H9 (cell line): ENCODE measurements around the gene TEX52. TPM values are rescaled to one million over a fixed set of nuclear protein-coding genes. Genes with fewer than 3 reads are reported as not detected.

ENCODE experiments used
- DNase-seq: peaks from one replicate; pipeline ENCODE4 v3.0.0-alpha.2; 2017
- H2AFZ ChIP-seq: one replicate; pipeline ENCODE4 v1.6.1; 2013; ENCODE audit warnings: mild to moderate bottlenecking, low read length, control low read depth, moderate library complexity
- H2AK5ac ChIP-seq: 2 replicates; pipeline ENCODE4 v1.6.1; 2013; ENCODE audit warnings: low read length, control low read depth, mixed read lengths; ENCODE audit not compliant: insufficient read length
- H2BK120ac ChIP-seq: one replicate; pipeline ENCODE4 v1.6.1; 2013; ENCODE audit warnings: low read depth, mild to moderate bottlenecking, low read length, control low read depth, inconsistent platforms; ENCODE audit not compliant: poor library complexity, severe bottlenecking
- H2BK12ac ChIP-seq: 2 replicates; pipeline ENCODE4 v1.6.1; 2013; ENCODE audit warnings: low read length, control low read depth, mixed read lengths, low read depth; ENCODE audit not compliant: insufficient read length
- H2BK15ac ChIP-seq: 2 replicates; pipeline ENCODE4 v1.6.1; 2013; ENCODE audit warnings: low read depth, low read length, control low read depth
- H2BK20ac ChIP-seq: one replicate; pipeline ENCODE4 v1.6.1; 2013; ENCODE audit warnings: low read depth, mild to moderate bottlenecking, low read length, control low read depth, inconsistent platforms; ENCODE audit not compliant: poor library complexity, severe bottlenecking
- H2BK5ac ChIP-seq: 2 replicates; pipeline ENCODE4 v1.6.1; 2013; ENCODE audit warnings: low read length, control low read depth, mixed read lengths; ENCODE audit not compliant: insufficient read length
- H3K14ac ChIP-seq: 2 replicates; pipeline ENCODE4 v1.6.1; 2013; ENCODE audit warnings: low read length, control low read depth; ENCODE audit not compliant: insufficient read depth
- H3K18ac ChIP-seq: 2 replicates; pipeline ENCODE4 v1.6.1; 2013; ENCODE audit warnings: low read depth, mild to moderate bottlenecking, mixed read lengths, low read length, control low read depth; ENCODE audit not compliant: insufficient read length
- H3K23ac ChIP-seq: 2 replicates; pipeline ENCODE4 v1.6.1; 2013; ENCODE audit warnings: low read length, control low read depth, mixed read lengths, low read depth; ENCODE audit not compliant: insufficient read length
- H3K23me2 ChIP-seq: 2 replicates; pipeline ENCODE4 v1.6.1; 2013; ENCODE audit warnings: low read depth, mild to moderate bottlenecking, mixed read lengths, low read length, control low read depth; ENCODE audit not compliant: insufficient read length, poor library complexity, severe bottlenecking
- H3K27ac ChIP-seq: 2 replicates; pipeline ENCODE4 v1.5.1; 2013; ENCODE audit warnings: low read length, control low read depth, mixed read lengths, low read depth; ENCODE audit not compliant: insufficient read length
- H3K27me3 ChIP-seq: 2 replicates; pipeline ENCODE4 v1.6.1; 2013; ENCODE audit warnings: low read length, control low read depth, inconsistent platforms; ENCODE audit not compliant: insufficient read depth
- H3K4ac ChIP-seq: 2 replicates; pipeline ENCODE4 v1.6.1; 2013; ENCODE audit warnings: low read depth, mild to moderate bottlenecking, control low read depth, inconsistent platforms, low read length, moderate library complexity
- H3K4me1 ChIP-seq: 2 replicates; pipeline ENCODE4 v1.6.1; 2013; ENCODE audit warnings: low read length, control low read depth, inconsistent platforms; ENCODE audit not compliant: insufficient read depth
- H3K4me2 ChIP-seq: 2 replicates; pipeline ENCODE4 v1.6.1; 2013; ENCODE audit warnings: low read length, control low read depth, mixed read lengths; ENCODE audit not compliant: insufficient read length, insufficient read depth
- H3K56ac ChIP-seq: 2 replicates; pipeline ENCODE4 v1.6.1; 2013; ENCODE audit warnings: low read depth, mild to moderate bottlenecking, mixed read lengths, low read length, control low read depth; ENCODE audit not compliant: insufficient read length
- H3K79me1 ChIP-seq: 2 replicates; pipeline ENCODE4 v1.6.1; 2013; ENCODE audit warnings: low read depth, mild to moderate bottlenecking, moderate library complexity, low read length, control low read depth, inconsistent platforms; ENCODE audit not compliant: insufficient read depth, poor library complexity, severe bottlenecking
- H3K79me2 ChIP-seq: 2 replicates; pipeline ENCODE4 v1.6.1; 2013; ENCODE audit warnings: low read length, control low read depth, inconsistent platforms; ENCODE audit not compliant: insufficient read depth
- H3K9ac ChIP-seq: 2 replicates; pipeline ENCODE4 v1.6.1; 2013; ENCODE audit warnings: low read length, control low read depth, mixed read lengths; ENCODE audit not compliant: insufficient read length; ENCODE audit errors: extremely low read depth
- H3K9me3 ChIP-seq: one replicate; pipeline ENCODE4 v1.6.1; 2013; ENCODE audit warnings: low read depth, low read length, inconsistent platforms; ENCODE audit not compliant: control insufficient read depth
- H3T11ph ChIP-seq: one replicate; pipeline ENCODE4 v1.6.1; 2013; ENCODE audit warnings: mild to moderate bottlenecking, low read length, control low read depth, inconsistent platforms
- H4K20me1 ChIP-seq: one replicate; pipeline ENCODE4 v1.6.1; 2013; ENCODE audit not compliant: control insufficient read depth, insufficient read length, insufficient read depth
- H4K5ac ChIP-seq: 2 replicates; pipeline ENCODE4 v1.6.1; 2013; ENCODE audit warnings: low read depth, mild to moderate bottlenecking, mixed read lengths, low read length, control low read depth; ENCODE audit not compliant: insufficient read length
- H4K8ac ChIP-seq: replicated peaks from 2 replicates; pipeline ENCODE4 v1.6.1; 2013; ENCODE audit warnings: low read length, control low read depth, mixed read lengths, low read depth; ENCODE audit not compliant: insufficient read length
- H4K91ac ChIP-seq: 2 replicates; pipeline ENCODE4 v1.6.1; 2013; ENCODE audit warnings: low read depth, mild to moderate bottlenecking, moderate library complexity, mixed read lengths, low read length, control low read depth; ENCODE audit not compliant: insufficient read length
- H3K27ac Mint-ChIP-seq, 3 experiments: 2 replicates in 2 of 3; 3 replicates in 1 of 3; pipeline ENCODE4 v1.8.0; 2020 to 2021; ENCODE audit warnings: mixed read lengths in 3 of 3, mild to moderate bottlenecking in 1 of 3, moderate library complexity in 1 of 3
- H3K27me3 Mint-ChIP-seq: 2 replicates; pipeline ENCODE4 v1.8.0; 2021; ENCODE audit warnings: low read depth, mild to moderate bottlenecking, moderate library complexity, mixed read lengths
- H3K36me3 Mint-ChIP-seq, 3 experiments: 2 replicates in 2 of 3; 3 replicates in 1 of 3; pipeline ENCODE4 v1.8.0; 2020 to 2021; ENCODE audit warnings: low read depth in 3 of 3, mixed read lengths in 3 of 3; ENCODE audit not compliant: insufficient read depth in 1 of 3
- H3K4me1 Mint-ChIP-seq, 2 experiments: 2 replicates each; pipeline ENCODE4 v1.8.0; 2020; ENCODE audit warnings: mixed read lengths in 2 of 2
- H3K4me3 Mint-ChIP-seq, 2 experiments: 2 replicates in 1 of 2; 3 replicates in 1 of 2; pipeline ENCODE4 v1.8.0; 2020 to 2021; ENCODE audit warnings: mild to moderate bottlenecking in 2 of 2, mixed read lengths in 2 of 2, moderate library complexity in 1 of 2
- H3K9me3 Mint-ChIP-seq, 2 experiments: 2 replicates in 1 of 2; 3 replicates in 1 of 2; pipeline ENCODE4 v1.8.0; 2020; ENCODE audit warnings: mild to moderate bottlenecking in 2 of 2, mixed read lengths in 2 of 2, moderate library complexity in 1 of 2
- WGBS: extraction: QIAGEN DNeasy Blood & Tissue Kit; methylation state at CpG from one replicate; pipeline ENCODE4 v1.1.7; 2013; ENCODE audit warnings: missing lambda C conversion rate, low lambda C conversion rate, mixed read lengths; ENCODE audit not compliant: insufficient read length; ENCODE audit errors: extremely low coverage; 5-methylcytosine and 5-hydroxymethylcytosine counted together
- total RNA-seq: library from RNA; stranded (reverse); gene quantifications from 2 replicates; pipeline ENCODE4 v1.2.1, GENCODE V29; 2021
- TF ChIP-seq, protein P1 (sequence below): fragments of 200-600 bp; sonication (generic); conservative IDR thresholded peaks from 3 replicates; pipeline ENCODE4 v1.8.0; 2021; ENCODE audit warnings: antibody characterized with exemption, mild to moderate bottlenecking

Gene TEX52
- total RNA-seq, 1 experiment from 2014 or later, result 0.20 TPM

DNA sequence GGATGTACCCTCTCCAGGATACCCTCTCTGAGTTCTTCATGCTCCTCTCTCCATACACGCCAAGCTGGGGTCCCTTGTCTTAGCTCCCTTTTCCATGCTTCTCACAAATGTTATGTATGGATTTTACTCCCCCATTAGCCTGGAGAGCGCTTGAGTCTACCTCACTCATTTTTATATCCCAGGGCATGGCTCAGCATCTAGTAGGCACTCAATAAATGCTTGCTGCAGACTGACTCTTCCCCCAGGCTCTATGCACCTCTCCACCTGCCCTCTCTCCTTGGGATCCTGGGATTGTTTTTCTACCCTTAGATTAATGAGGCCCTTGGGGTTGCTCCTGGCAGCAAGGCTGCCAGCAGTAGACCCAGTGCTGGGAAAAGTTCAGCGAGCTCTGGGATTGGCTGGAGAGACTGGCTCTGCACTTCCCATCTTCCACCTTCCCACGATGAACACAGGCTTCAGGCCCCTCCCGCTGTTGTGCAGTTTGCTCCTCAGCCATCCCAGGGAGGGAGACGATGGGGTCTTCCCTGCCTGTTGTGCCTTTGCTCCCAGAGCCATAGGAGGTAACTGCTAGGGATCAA, 24.2 kb downstream of the TEX52 start:
- Mint-ChIP-seq H3K27ac (peak overlapping the region in 1 of 3 experiments; percentile 63; a peak in 1 of 7 replicates), H3K9me3 (no peaks in the 10 kb centered on the region), H3K4me3 (no peak overlapping the region), H3K4me1 (peaks cover 17 to 33% of the 10 kb centered on the region in 2 experiments), H3K36me3 (peaks cover 6 to 37% (median 25%) of the 10 kb centered on the region in 3 experiments; a peak in 6 of 7 replicates), H3K27me3 (no peaks in the 10 kb centered on the region)
- H3K9ac ChIP-seq, result no peak overlapping the region
- H2BK120ac ChIP-seq, result no peak overlapping the region
- H3T11ph ChIP-seq, result no peak overlapping the region
- no peak overlapping the region for H4K8ac ChIP-seq
- no peak overlapping the region for H2BK12ac ChIP-seq
- no peak overlapping the region for H2BK20ac ChIP-seq
- no peak overlapping the region for H3K4ac ChIP-seq
- no peaks in the 10 kb centered on the region for H3K79me2 ChIP-seq
- no peaks in the 10 kb centered on the region for H3K79me1 ChIP-seq
- no peak overlapping the region for H3K27ac ChIP-seq
- H3K4me1 ChIP-seq, result no peaks in the 10 kb centered on the region
- no peak overlapping the region for H2AK5ac ChIP-seq
- H3K23me2 ChIP-seq, result no peaks in the 10 kb centered on the region
- H3K23ac ChIP-seq, result no peak overlapping the region
- no peak overlapping the region for H4K5ac ChIP-seq
- H3K56ac ChIP-seq, result no peak overlapping the region
- no CpG with 5 or more reads among the region's 6 CpGs for WGBS
- H3K18ac ChIP-seq, result no peak overlapping the region
- H4K20me1 ChIP-seq, result no peaks in the 10 kb centered on the region
- TF ChIP-seq, protein P1, sequence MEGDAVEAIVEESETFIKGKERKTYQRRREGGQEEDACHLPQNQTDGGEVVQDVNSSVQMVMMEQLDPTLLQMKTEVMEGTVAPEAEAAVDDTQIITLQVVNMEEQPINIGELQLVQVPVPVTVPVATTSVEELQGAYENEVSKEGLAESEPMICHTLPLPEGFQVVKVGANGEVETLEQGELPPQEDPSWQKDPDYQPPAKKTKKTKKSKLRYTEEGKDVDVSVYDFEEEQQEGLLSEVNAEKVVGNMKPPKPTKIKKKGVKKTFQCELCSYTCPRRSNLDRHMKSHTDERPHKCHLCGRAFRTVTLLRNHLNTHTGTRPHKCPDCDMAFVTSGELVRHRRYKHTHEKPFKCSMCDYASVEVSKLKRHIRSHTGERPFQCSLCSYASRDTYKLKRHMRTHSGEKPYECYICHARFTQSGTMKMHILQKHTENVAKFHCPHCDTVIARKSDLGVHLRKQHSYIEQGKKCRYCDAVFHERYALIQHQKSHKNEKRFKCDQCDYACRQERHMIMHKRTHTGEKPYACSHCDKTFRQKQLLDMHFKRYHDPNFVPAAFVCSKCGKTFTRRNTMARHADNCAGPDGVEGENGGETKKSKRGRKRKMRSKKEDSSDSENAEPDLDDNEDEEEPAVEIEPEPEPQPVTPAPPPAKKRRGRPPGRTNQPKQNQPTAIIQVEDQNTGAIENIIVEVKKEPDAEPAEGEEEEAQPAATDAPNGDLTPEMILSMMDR, result no peak
- no peaks in the 10 kb centered on the region for H3K27me3 ChIP-seq
- no peak overlapping the region for H4K91ac ChIP-seq
- H3K14ac ChIP-seq, result no peak overlapping the region
- no peak overlapping the region for H3K4me2 ChIP-seq
- DNase-seq, result no peak
- H3K9me3 ChIP-seq, result no peaks in the 10 kb centered on the region
- H2AFZ ChIP-seq, result no peak overlapping the region
- no peak overlapping the region for H2BK5ac ChIP-seq
- H2BK15ac ChIP-seq, result no peak overlapping the region
